Breast epithelium (tissue), 4 donors: Measurements from ENCODE around the gene PIK3R6. TPM values are rescaled to one million over a fixed set of nuclear protein-coding genes. Genes with fewer than 3 reads are reported as not detected.

ENCODE experiments used
- DNase-seq, 2 donors: peaks; one replicate each; pipeline ENCODE4 v3.0.0-alpha.2; 2019; ENCODE audit warnings: low spot score in 2 of 2
- H3K27ac ChIP-seq, 2 donors: fragments of 200-600 bp; sonication (generic) in 1 of 2; one replicate each; pipeline ENCODE4 v1.5.1; 2016 to 2019; ENCODE audit warnings: mild to moderate bottlenecking in 1 of 2
- H3K27me3 ChIP-seq, 2 donors: fragments of 200-600 bp; sonication (generic) in 1 of 2; one replicate each; pipeline versions ENCODE4 v1.5.1 to v1.6.0; 2017 to 2019; ENCODE audit warnings: control low read depth in 1 of 2, mild to moderate bottlenecking in 1 of 2
- H3K36me3 ChIP-seq: fragments of 200-600 bp; one replicate; pipeline ENCODE4 v1.5.1; 2019
- H3K4me1 ChIP-seq, 2 donors: fragments of 200-600 bp; sonication (generic); one replicate each; pipeline ENCODE4 v1.5.1; 2016 to 2019; ENCODE audit warnings: control low read depth in 1 of 2
- H3K4me3 ChIP-seq, 3 donors: fragments of 200-600 bp; sonication (generic); 1 replicate in 2 of 3; 2 replicates in 1 of 3; pipeline ENCODE4 v1.5.1; 2016 to 2019; ENCODE audit warnings: mild to moderate bottlenecking in 3 of 3, moderate library complexity in 2 of 3
- H3K9me3 ChIP-seq, 2 donors: fragments of 200-600 bp; sonication (generic) in 1 of 2; one replicate each; pipeline ENCODE4 v1.5.1; 2016 to 2019; ENCODE audit warnings: control low read depth in 1 of 2
- CTCF ChIP-seq, 3 donors: fragments of 450-650 bp; IDR thresholded peaks; one replicate each; pipeline ENCODE4 v1.5.1; 2016 to 2017; ENCODE audit warnings: antibody characterized with exemption in 3 of 3, mild to moderate bottlenecking in 3 of 3, moderate library complexity in 3 of 3
- POLR2A ChIP-seq: fragments of 450-650 bp; IDR thresholded peaks from one replicate; pipeline ENCODE4 v1.6.1; 2016; ENCODE audit warnings: antibody characterized with exemption, mild to moderate bottlenecking, moderate library complexity
- POLR2AphosphoS5 ChIP-seq, 3 donors: sonication (generic); formaldehyde crosslinking; IDR thresholded peaks; one replicate each; pipeline ENCODE4 v1.6.1; 2017; ENCODE audit warnings: antibody characterized with exemption in 3 of 3
- intact Hi-C: fragments of 100-400 bp; cut with DNase I; formaldehyde crosslinking; loops from one replicate; pipeline ENCODE4 v1.15.1; 2023; ENCODE audit warnings: low total_unique reads
- total RNA-seq, 3 donors: library from RNA; depleted of rRNA; stranded (reverse); fragments of >200 nt; gene quantifications; one replicate each; pipeline ENCODE4 v1.1.0, GENCODE V29; 2016

Gene PIK3R6
- total RNA-seq, 3 donors from 2014 or later, result under 0.01 to 2.9 (median 2.5) TPM

- no peak for TF ChIP-seq CTCF (IDR thresholded peaks at IDR 0.05)
- no peak for TF ChIP-seq POLR2A
- no peak for TF ChIP-seq POLR2AphosphoS5 (IDR thresholded peaks at IDR 0.05)
- no peak for DNase-seq
- intact Hi-C loops, result no loop called here
- Histone ChIP-seq H3K9me3 (no peaks in the 10 kb centered on the region), H3K4me1 (no peaks in the 10 kb centered on the region), H3K4me3 (no peak overlapping the region), H3K36me3 (no peaks in the 10 kb centered on the region), H3K27ac (no peak overlapping the region), H3K27me3 (peaks cover 0 to 7% of the 10 kb centered on the region in 2 donors)
Measured at GRCh38 chr17:8873801-8874715, 6.6 kb upstream of the PIK3R6 start.

GRCh38 chr17:8872705-8873435, 5.4 kb upstream of the PIK3R6 start:
- H3K27me3 ChIP-seq, result peaks cover 0 to 7% of the 10 kb centered on the region in 2 donors
- no peaks in the 10 kb centered on the region for H3K36me3 ChIP-seq
- no peaks in the 10 kb centered on the region for H3K9me3 ChIP-seq
- H3K4me3 ChIP-seq, result no peak overlapping the region
- no peak for DNase-seq
- TF ChIP-seq CTCF (IDR thresholded peaks at IDR 0.05) (no peak), POLR2AphosphoS5 (IDR thresholded peaks at IDR 0.05) (no peak), POLR2A (no peak)
- H3K27ac ChIP-seq, result no peak overlapping the region
- no peaks in the 10 kb centered on the region for H3K4me1 ChIP-seq
- intact Hi-C loops, result no loop called here

- intact Hi-C loops, result no loop called here
- TF ChIP-seq POLR2A (no peak), CTCF (IDR thresholded peaks at IDR 0.05) (no peak), POLR2AphosphoS5 (IDR thresholded peaks at IDR 0.05) (no peak)
Measured at GRCh38 chr17:8872036-8872704, 4.7 kb upstream of the PIK3R6 start.

GRCh38 chr17:8871081-8871581, 3.7 kb upstream of the PIK3R6 start:
- no peak overlapping the region for H3K4me3 ChIP-seq
- H3K27ac ChIP-seq, result no peak overlapping the region
- no peaks in the 10 kb centered on the region for H3K9me3 ChIP-seq
- no peak for DNase-seq
- peaks cover 0 to 7% of the 10 kb centered on the region in 2 donors for H3K27me3 ChIP-seq
- TF ChIP-seq CTCF (IDR thresholded peaks at IDR 0.05) (no peak), POLR2AphosphoS5 (IDR thresholded peaks at IDR 0.05) (no peak), POLR2A (no peak)
- H3K4me1 ChIP-seq, result no peaks in the 10 kb centered on the region
- intact Hi-C loops, result no loop called here
- H3K36me3 ChIP-seq, result no peaks in the 10 kb centered on the region

More at GRCh38 chr17:8872036-8872704, 4.7 kb upstream of the PIK3R6 start:
- no peaks in the 10 kb centered on the region for H3K9me3 ChIP-seq
- no peaks in the 10 kb centered on the region for H3K36me3 ChIP-seq
- H3K4me3 ChIP-seq, result no peak overlapping the region
- H3K4me1 ChIP-seq, result no peaks in the 10 kb centered on the region
- no peak overlapping the region for H3K27ac ChIP-seq
- no peak for DNase-seq
- peaks cover 0 to 7% of the 10 kb centered on the region in 2 donors for H3K27me3 ChIP-seq
